Natural killer cell (primary cell): ENCODE measurements around the gene MRPL16. TPM values are rescaled to one million over a fixed set of nuclear protein-coding genes. Genes with fewer than 3 reads are reported as not detected.

Experiments used
- ATAC-seq, 3 donors: fragments of 150-1000 bp in 2 of 3; fragments of 200-7000 bp in 1 of 3; cut with Tn5 transposase; 1 replicate in 1 of 3; 2 replicates in 2 of 3; pipeline ENCODE4 v1.10.0; 2021; ENCODE audit warnings: mild to moderate bottlenecking in 2 of 3, moderate library complexity in 2 of 3
- DNase-seq, 2 donors: peaks; one replicate each; pipeline versions ENCODE4 v3.0.0 to v3.0.0-alpha.2; 2013 to 2021; ENCODE audit warnings: mixed read lengths in 1 of 2
- H3K27ac ChIP-seq: one replicate; pipeline ENCODE4 v1.5.1; 2013; ENCODE audit warnings: mild to moderate bottlenecking, low read length
- H3K27me3 ChIP-seq: one replicate; pipeline ENCODE4 v1.6.1; 2013; ENCODE audit warnings: low read length; ENCODE audit not compliant: control insufficient read depth, insufficient read depth
- H3K36me3 ChIP-seq: one replicate; pipeline ENCODE4 v1.6.1; 2013; ENCODE audit warnings: low read length; ENCODE audit not compliant: control insufficient read depth, insufficient read depth
- H3K4me1 ChIP-seq: one replicate; pipeline ENCODE4 v1.6.1; 2013; ENCODE audit warnings: low read length; ENCODE audit not compliant: control insufficient read depth, insufficient read depth
- H3K4me3 ChIP-seq: one replicate; pipeline ENCODE4 v1.5.1; 2013; ENCODE audit warnings: low read length
- H3K9me3 ChIP-seq: one replicate; pipeline ENCODE4 v1.6.1; 2013; ENCODE audit warnings: low read length; ENCODE audit not compliant: control insufficient read depth, insufficient read depth
- H3K27ac Mint-ChIP-seq, 2 donors: one replicate each; pipeline ENCODE4 v1.8.0; 2022; ENCODE audit warnings: mild to moderate bottlenecking in 2 of 2, mixed read lengths in 2 of 2, moderate library complexity in 1 of 2
- H3K27me3 Mint-ChIP-seq, 2 donors: one replicate each; pipeline ENCODE4 v1.8.0; 2022; ENCODE audit warnings: low read depth in 2 of 2, mixed read lengths in 2 of 2
- H3K36me3 Mint-ChIP-seq: one replicate; pipeline ENCODE4 v1.8.0; 2022; ENCODE audit warnings: mixed read lengths
- H3K4me1 Mint-ChIP-seq, 2 donors: one replicate each; pipeline ENCODE4 v1.8.0; 2022; ENCODE audit warnings: mixed read lengths in 2 of 2
- H3K4me3 Mint-ChIP-seq: one replicate; pipeline ENCODE4 v1.8.0; 2022; ENCODE audit warnings: mild to moderate bottlenecking, moderate library complexity, mixed read lengths
- H3K9me3 Mint-ChIP-seq, 2 donors: one replicate each; pipeline ENCODE4 v1.8.0; 2022; ENCODE audit warnings: mixed read lengths in 2 of 2
- WGBS: methylation state at CpG from one replicate; pipeline ENCODE4 v1.1.7; 2013; ENCODE audit warnings: missing lambda C conversion rate; ENCODE audit not compliant: insufficient coverage; 5-methylcytosine and 5-hydroxymethylcytosine counted together
- intact Hi-C: fragments of 100-400 bp; cut with micrococcal nuclease; formaldehyde crosslinking; loops from one replicate; pipeline ENCODE4 v1.14.2; 2022
- total RNA-seq, 4 donors: library from RNA; stranded (reverse); fragments of 120-200 nt in 1 of 4; gene quantifications; one replicate each; pipeline versions ENCODE4 v1.2.3 to v1.2.4, GENCODE V29; 2013 to 2022
- TF ChIP-seq, protein P1 (sequence below): fragments of 200-600 bp; IDR thresholded peaks from one replicate; pipeline ENCODE4 v1.8.0; 2022; ENCODE audit warnings: antibody characterized with exemption

Gene MRPL16
- total RNA-seq, 3 donors from 2014 or later (not counting 1 experiment from before 2014, with no cell fraction given), result 34.9 to 38.0 (median 37.5) TPM

DNA sequence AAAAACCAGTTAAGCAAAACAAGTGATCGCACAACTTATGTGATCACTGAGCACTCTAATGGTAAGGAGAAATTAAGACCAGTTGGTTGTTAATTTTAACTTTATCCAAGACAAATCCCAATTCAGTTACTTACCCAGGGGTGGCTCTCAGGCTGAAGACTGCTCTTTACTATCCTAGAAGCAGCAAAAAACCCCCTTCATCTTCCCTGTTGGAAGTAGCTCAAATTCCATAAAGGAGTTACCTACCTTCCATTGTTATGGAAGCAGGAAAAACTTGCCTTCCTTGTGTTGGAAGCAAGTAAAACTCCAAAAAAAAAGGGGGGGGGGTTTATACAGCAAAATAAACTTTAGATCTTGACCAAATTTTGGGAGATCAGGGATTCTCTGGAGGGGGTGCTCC lies 5.2 kb upstream of the MRPL16 start:
- intact Hi-C loops, result no loop called here
- no CpG with 5 or more reads among the region's 1 CpG for WGBS
- Mint-ChIP-seq H3K4me3 (no peak overlapping the region), H3K36me3 (no peaks in the 10 kb centered on the region), H3K9me3 (no peaks in the 10 kb centered on the region), H3K4me1 (peaks cover 7 to 11% of the 10 kb centered on the region in 2 donors), H3K27me3 (peaks cover 0 to 7% of the 10 kb centered on the region in 2 donors), H3K27ac (no peak overlapping the region)
- no peak for ATAC-seq
- Histone ChIP-seq H3K27ac (no peak overlapping the region), H3K36me3 (no peaks in the 10 kb centered on the region), H3K4me3 (no peak overlapping the region), H3K4me1 (peaks cover 9% of the 10 kb centered on the region), H3K9me3 (no peaks in the 10 kb centered on the region), H3K27me3 (no peaks in the 10 kb centered on the region)
- DNase-seq, result no peak
- TF ChIP-seq, protein P1, sequence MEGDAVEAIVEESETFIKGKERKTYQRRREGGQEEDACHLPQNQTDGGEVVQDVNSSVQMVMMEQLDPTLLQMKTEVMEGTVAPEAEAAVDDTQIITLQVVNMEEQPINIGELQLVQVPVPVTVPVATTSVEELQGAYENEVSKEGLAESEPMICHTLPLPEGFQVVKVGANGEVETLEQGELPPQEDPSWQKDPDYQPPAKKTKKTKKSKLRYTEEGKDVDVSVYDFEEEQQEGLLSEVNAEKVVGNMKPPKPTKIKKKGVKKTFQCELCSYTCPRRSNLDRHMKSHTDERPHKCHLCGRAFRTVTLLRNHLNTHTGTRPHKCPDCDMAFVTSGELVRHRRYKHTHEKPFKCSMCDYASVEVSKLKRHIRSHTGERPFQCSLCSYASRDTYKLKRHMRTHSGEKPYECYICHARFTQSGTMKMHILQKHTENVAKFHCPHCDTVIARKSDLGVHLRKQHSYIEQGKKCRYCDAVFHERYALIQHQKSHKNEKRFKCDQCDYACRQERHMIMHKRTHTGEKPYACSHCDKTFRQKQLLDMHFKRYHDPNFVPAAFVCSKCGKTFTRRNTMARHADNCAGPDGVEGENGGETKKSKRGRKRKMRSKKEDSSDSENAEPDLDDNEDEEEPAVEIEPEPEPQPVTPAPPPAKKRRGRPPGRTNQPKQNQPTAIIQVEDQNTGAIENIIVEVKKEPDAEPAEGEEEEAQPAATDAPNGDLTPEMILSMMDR, result no peak

DNA sequence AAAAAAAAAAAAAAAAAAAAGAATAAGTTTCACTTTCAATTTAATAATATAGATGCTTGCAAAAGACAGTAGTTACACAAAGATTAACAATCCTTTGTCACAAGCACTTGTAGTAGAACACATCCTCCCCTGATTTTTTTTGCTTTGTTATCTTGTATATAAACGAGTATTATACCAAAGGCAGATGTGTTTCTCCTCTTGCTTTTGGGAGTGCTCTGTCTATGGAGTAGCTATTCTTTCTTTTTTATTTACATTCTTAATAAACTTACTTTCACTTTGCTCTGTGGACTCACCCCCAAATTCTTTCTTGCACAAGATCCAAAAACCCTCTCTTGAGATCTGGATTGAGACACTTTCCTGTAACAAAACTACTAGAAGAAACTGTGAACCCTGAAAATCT lies 3.4 kb upstream of the MRPL16 start:
- H3K36me3 Mint-ChIP-seq, result no peaks in the 10 kb centered on the region
- H3K4me3 Mint-ChIP-seq, result peak overlapping the region; percentile 17
- Histone ChIP-seq H3K4me3 (peak overlapping the region; percentile 13), H3K27ac (no peak overlapping the region), H3K4me1 (peaks cover 18% of the 10 kb centered on the region), H3K36me3 (no peaks in the 10 kb centered on the region), H3K9me3 (no peaks in the 10 kb centered on the region), H3K27me3 (no peaks in the 10 kb centered on the region)
- H3K27ac Mint-ChIP-seq, result peak overlapping the region in 1 of 2 donors; percentile 3
- H3K4me1 Mint-ChIP-seq, result peaks cover 12 to 19% of the 10 kb centered on the region in 2 donors
- DNase-seq (no peak), ATAC-seq (no peak)
- H3K9me3 Mint-ChIP-seq, result no peaks in the 10 kb centered on the region
- TF ChIP-seq, protein P1, result no peak
- WGBS, result no CpG with 5 or more reads among the region's 1 CpG
- intact Hi-C loops, result no loop called here
- peaks cover 0 to 7% of the 10 kb centered on the region in 2 donors for H3K27me3 Mint-ChIP-seq

- no peaks in the 10 kb centered on the region for H3K36me3 Mint-ChIP-seq
- Histone ChIP-seq H3K4me3 (no peak overlapping the region), H3K27me3 (no peaks in the 10 kb centered on the region), H3K4me1 (peaks cover 13% of the 10 kb centered on the region), H3K36me3 (peaks cover 2% of the 10 kb centered on the region), H3K9me3 (no peaks in the 10 kb centered on the region), H3K27ac (no peak overlapping the region)
- TF ChIP-seq, protein P1, result no peak
- no peak overlapping the region for H3K27ac Mint-ChIP-seq
- whole genome bisulfite sequencing, result 94% methylated on average over 1 of the region's 1 CpG
- intact Hi-C loops, result no loop called here
- peaks cover 0 to 7% of the 10 kb centered on the region in 2 donors for H3K27me3 Mint-ChIP-seq
- ATAC-seq (no peak), DNase-seq (no peak)
- H3K4me1 Mint-ChIP-seq, result peaks cover 12 to 19% of the 10 kb centered on the region in 2 donors
- no peak overlapping the region for H3K4me3 Mint-ChIP-seq
- no peaks in the 10 kb centered on the region for H3K9me3 Mint-ChIP-seq
These were observed 2.8 kb upstream of the MRPL16 start for GRCh38 chr11:59813364-59813763.

- intact Hi-C loops, result no loop called here
These were observed 1.6 kb upstream of the MRPL16 start for GRCh38 chr11:59812220-59812619.

More at GRCh38 chr11:59812220-59812619, 1.6 kb upstream of the MRPL16 start:
- peaks cover 12 to 19% of the 10 kb centered on the region in 2 donors for H3K4me1 Mint-ChIP-seq
- ATAC-seq (no peak), DNase-seq (no peak)
- H3K27me3 ChIP-seq, result no peaks in the 10 kb centered on the region
- no peak overlapping the region for H3K27ac Mint-ChIP-seq
- H3K27me3 Mint-ChIP-seq, result peaks cover 0 to 7% of the 10 kb centered on the region in 2 donors
- H3K9me3 Mint-ChIP-seq, result no peaks in the 10 kb centered on the region
- H3K9me3 ChIP-seq, result no peaks in the 10 kb centered on the region
- TF ChIP-seq, protein P1, result no peak
- H3K4me3 ChIP-seq, result no peak overlapping the region
- no peak overlapping the region for H3K4me3 Mint-ChIP-seq
- H3K27ac ChIP-seq, result no peak overlapping the region
- peaks cover 8% of the 10 kb centered on the region for H3K36me3 ChIP-seq
- H3K4me1 ChIP-seq, result peaks cover 13% of the 10 kb centered on the region
- WGBS, result 87% methylated on average over 2 of the region's 2 CpGs
- no peaks in the 10 kb centered on the region for H3K36me3 Mint-ChIP-seq
